SW480 (cell line): ENCODE measurements around the gene BCAS1.
"Not testable (repeated sequence)": the region's sequence is repeated elsewhere in the genome, so short reads cannot be mapped to it uniquely, and the experiment has no call there.

Experiments
- DNase-seq: peaks from one replicate; pipeline ENCODE4 v3.0.0-alpha.2; 2016; ENCODE audit warnings: low spot score

Gene BCAS1

GRCh38 chr20:53984356-53985149 lies 85.8 kb downstream of the BCAS1 start:
- DNase-seq: no peak

GRCh38 chr20:53983401-53983800 lies 87.0 kb downstream of the BCAS1 start:
- no peak for DNase-seq

GRCh38 chr20:53982624-53983023 lies 87.8 kb downstream of the BCAS1 start:
- DNase-seq: no peak

- DNase-seq: no peak
Measured at GRCh38 chr20:53981752-53982437, 88.5 kb downstream of the BCAS1 start.

GRCh38 chr20:53981130-53981529 lies 89.3 kb downstream of the BCAS1 start:
- no peak for DNase-seq

- no peak for DNase-seq
Measured at GRCh38 chr20:53980031-53980465, 90.3 kb downstream of the BCAS1 start.

- no peak for DNase-seq
Measured at GRCh38 chr20:53978497-53978896, 91.9 kb downstream of the BCAS1 start.

GRCh38 chr20:53977391-53977790 lies 93.0 kb downstream of the BCAS1 start:
- DNase-seq: no peak

- DNase-seq: no peak
Measured at GRCh38 chr20:53975761-53976160, 94.6 kb downstream of the BCAS1 start.

- DNase-seq: no peak
Measured at GRCh38 chr20:53974785-53975555, 95.4 kb downstream of the BCAS1 start.

- not testable (repeated sequence) for DNase-seq
Measured at GRCh38 chr20:53973882-53974281, 96.5 kb downstream of the BCAS1 start.

GRCh38 chr20:53972179-53972578 lies 98.2 kb downstream of the BCAS1 start:
- DNase-seq: no peak

- no peak for DNase-seq
Measured at GRCh38 chr20:53971096-53971683, 99.2 kb downstream of the BCAS1 start.

- no peak for DNase-seq
Measured at GRCh38 chr20:53970232-53970631, 100.2 kb downstream of the BCAS1 start.

- DNase-seq: no peak
Measured at GRCh38 chr20:53967527-53967926, 102.9 kb downstream of the BCAS1 start.

- DNase-seq: no peak
Measured at GRCh38 chr20:53966774-53967398, 103.5 kb downstream of the BCAS1 start.

GRCh38 chr20:53964501-53965253 lies 105.7 kb downstream of the BCAS1 start:
- no peak for DNase-seq

GRCh38 chr20:53964067-53964466 lies 106.3 kb downstream of the BCAS1 start:
- no peak for DNase-seq

- DNase-seq: no peak
Measured at GRCh38 chr20:53963635-53964034, 106.8 kb downstream of the BCAS1 start.

- no peak for DNase-seq
Measured at GRCh38 chr20:53962388-53962787, 108.0 kb downstream of the BCAS1 start.

- DNase-seq: no peak
Measured at GRCh38 chr20:53961527-53961926, 108.9 kb downstream of the BCAS1 start.
